HepG2 (cell line): ENCODE results near the gene TRIM28. TPM values are rescaled to one million over a fixed set of nuclear protein-coding genes. Genes with fewer than 3 reads are reported as not detected.
A peak's percentile ranks its signal among the peaks of the same experiment; 100 is the strongest.

Experiments
- BCL6 ChIP-seq: IDR thresholded peaks from 2 replicates; pipeline ENCODE4 v1.6.1; 2016; ENCODE audit warnings: missing genetic modification reagents, missing compliant biosample characterization
- GFI1 ChIP-seq: sonication (generic); formaldehyde crosslinking; IDR thresholded peaks from 2 replicates; pipeline ENCODE4 v1.5.0; 2020; ENCODE audit warnings: missing genetic modification reagents, mild to moderate bottlenecking, borderline replicate concordance
- HDAC1 ChIP-seq: sonication (generic); formaldehyde crosslinking; IDR thresholded peaks from 2 replicates; pipeline ENCODE4 v1.5.1; 2020; ENCODE audit warnings: mild to moderate bottlenecking, missing genetic modification reagents
- IKZF4 ChIP-seq: sonication (generic); formaldehyde crosslinking; IDR thresholded peaks from 2 replicates; pipeline ENCODE4 v1.5.1; 2020; ENCODE audit warnings: borderline replicate concordance, mild to moderate bottlenecking, low read depth, missing genetic modification reagents; ENCODE audit errors: not compliant biosample characterization
- KDM6A ChIP-seq: IDR thresholded peaks from 2 replicates; pipeline ENCODE4 v1.6.1; 2016; ENCODE audit warnings: low read depth
- MXD4 ChIP-seq: IDR thresholded peaks from 2 replicates; pipeline ENCODE4 v1.6.1; 2016; ENCODE audit warnings: mild to moderate bottlenecking, missing biosample characterization, missing genetic modification reagents
- NCOA2 ChIP-seq: sonication (generic); formaldehyde crosslinking; IDR thresholded peaks from 2 replicates; pipeline ENCODE4 v1.8.0; 2022; ENCODE audit warnings: inconsistent platforms
- RFXAP ChIP-seq: sonication (generic); formaldehyde crosslinking; IDR thresholded peaks from 2 replicates; pipeline ENCODE4 v1.4.0; 2020; ENCODE audit warnings: missing genetic modification reagents, borderline replicate concordance
- SNAPC2 ChIP-seq: sonication (generic); formaldehyde crosslinking; IDR thresholded peaks from 2 replicates; pipeline ENCODE4 v1.8.1; 2022; ENCODE audit warnings: mild to moderate bottlenecking, missing genetic modification reagents
- TCF7L2 ChIP-seq: IDR thresholded peaks from 2 replicates; pipeline ENCODE4 v1.6.1; 2011; ENCODE audit warnings: mild to moderate bottlenecking, low read depth, low read length, moderate library complexity
- ZNF24 ChIP-seq: fragments of 450-650 bp; IDR thresholded peaks from 2 replicates; pipeline ENCODE4 v1.6.1; 2017; ENCODE audit warnings: antibody characterized with exemption, mild to moderate bottlenecking
- ZNF3 ChIP-seq: IDR thresholded peaks from 2 replicates; pipeline ENCODE4 v1.7.0; 2017; ENCODE audit warnings: inconsistent platforms
- ZNF333 ChIP-seq: sonication (generic); formaldehyde crosslinking; IDR thresholded peaks from 2 replicates; pipeline ENCODE4 v1.4.0; 2020; ENCODE audit warnings: mild to moderate bottlenecking, missing genetic modification reagents, borderline replicate concordance
- ZNF446 ChIP-seq: sonication (generic); formaldehyde crosslinking; IDR thresholded peaks from 2 replicates; pipeline ENCODE4 v1.5.0; 2020; ENCODE audit warnings: mild to moderate bottlenecking, missing genetic modification reagents
- ZNF558 ChIP-seq: sonication (generic); formaldehyde crosslinking; IDR thresholded peaks from 2 replicates; pipeline ENCODE4 v1.9.0; 2022; ENCODE audit warnings: mild to moderate bottlenecking, missing genetic modification reagents, borderline replicate concordance
- ZNF740 ChIP-seq: sonication (generic); formaldehyde crosslinking; IDR thresholded peaks from 2 replicates; pipeline ENCODE4 v1.4.0; 2020; ENCODE audit warnings: missing genetic modification reagents
- ZNF784 ChIP-seq: sonication (generic); formaldehyde crosslinking; IDR thresholded peaks from 2 replicates; pipeline ENCODE4 v1.5.1; 2020; ENCODE audit warnings: missing genetic modification reagents, mild to moderate bottlenecking, borderline replicate concordance
- polyA plus RNA-seq, 8 experiments: library from polyadenylated mRNA; depleted of rRNA in 3 of 8; stranded (reverse) in 7 of 8; unstranded in 1 of 8; fragments of >200 nt; fragmentation: Illumina TruSeq in 4 of 8; extraction: Trizol in 4 of 8; gene quantifications; 2 replicates each; pipeline versions ENCODE4 v1.2.1 to v1.2.3, GENCODE V29; 2011 to 2016; ENCODE audit warnings: low read depth in 4 of 8, missing spikeins in 1 of 8, mixed read lengths in 1 of 8; ENCODE audit not compliant: insufficient read depth in 1 of 8
- total RNA-seq, 5 experiments: library from RNA; depleted of rRNA; stranded (reverse); fragments of >200 nt; fragmentation: Illumina TruSeq; extraction: Trizol; gene quantifications; 2 replicates each; pipeline ENCODE4 v1.2.3, GENCODE V29; 2016; ENCODE audit warnings: low read depth in 1 of 5
- TF ChIP-seq, protein P1 (sequence below): sonication (generic); formaldehyde crosslinking; conservative IDR thresholded peaks from 2 replicates; pipeline ENCODE4 v1.5.0; 2020; ENCODE audit warnings: missing genetic modification reagents
- TF ChIP-seq, protein P2 (sequence below): sonication (generic); formaldehyde crosslinking; IDR thresholded peaks from 2 replicates; pipeline ENCODE4; 2020; ENCODE audit warnings: missing genetic modification reagents, mild to moderate bottlenecking, borderline replicate concordance
- TF ChIP-seq, protein P3 (sequence below): sonication (generic); formaldehyde crosslinking; IDR thresholded peaks from 2 replicates; pipeline ENCODE4 v1.4.0; 2020; ENCODE audit warnings: missing genetic modification reagents
- TF ChIP-seq, protein P4 (sequence below): sonication (generic); formaldehyde crosslinking; IDR thresholded peaks from 2 replicates; pipeline ENCODE4 v1.4.0; 2020; ENCODE audit warnings: mild to moderate bottlenecking, missing genetic modification reagents

The TRIM28 gene
- total and polyA plus RNA-seq, 2 of the 13 experiments (the other 11 are each of a cell fraction or from before 2014, with no cell fraction given) = 361 to 439 TPM

GRCh38 chr19:58511353-58512208 is 32.3 kb upstream of the TRIM28 start, which contains the start of gene SLC27A5 (continued):
- TF ChIP-seq, protein P1, sequence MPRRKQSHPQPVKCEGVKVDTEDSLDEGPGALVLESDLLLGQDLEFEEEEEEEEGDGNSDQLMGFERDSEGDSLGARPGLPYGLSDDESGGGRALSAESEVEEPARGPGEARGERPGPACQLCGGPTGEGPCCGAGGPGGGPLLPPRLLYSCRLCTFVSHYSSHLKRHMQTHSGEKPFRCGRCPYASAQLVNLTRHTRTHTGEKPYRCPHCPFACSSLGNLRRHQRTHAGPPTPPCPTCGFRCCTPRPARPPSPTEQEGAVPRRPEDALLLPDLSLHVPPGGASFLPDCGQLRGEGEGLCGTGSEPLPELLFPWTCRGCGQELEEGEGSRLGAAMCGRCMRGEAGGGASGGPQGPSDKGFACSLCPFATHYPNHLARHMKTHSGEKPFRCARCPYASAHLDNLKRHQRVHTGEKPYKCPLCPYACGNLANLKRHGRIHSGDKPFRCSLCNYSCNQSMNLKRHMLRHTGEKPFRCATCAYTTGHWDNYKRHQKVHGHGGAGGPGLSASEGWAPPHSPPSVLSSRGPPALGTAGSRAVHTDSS = no peak
- TF ChIP-seq ZNF784 (CRISPR knock-in tag) (peak; percentile 79), TCF7L2 (no peak), ZNF24 (no peak), IKZF4 (peak; percentile 53), ZNF740 (CRISPR knock-in tag) (no peak; the same call in 1 of the 2 replicates), MXD4 (CRISPR knock-in tag) (no peak), NCOA2 (CRISPR knock-in tag) (peak; percentile 56; the same call in 1 of the 2 replicates), HDAC1 (CRISPR knock-in tag) (peak; percentile 74), ZNF558 (0 out of 2 replicates have a peak, but pooled peaks have one; percentile 2), SNAPC2 (no peak), ZNF446 (CRISPR knock-in tag) (no peak), KDM6A (peak; percentile 75; the same call in 1 of the 2 replicates), ZNF333 (CRISPR knock-in tag) (no peak), BCL6 (CRISPR knock-in tag) (peak; percentile 51; the same call in 1 of the 2 replicates), RFXAP (CRISPR knock-in tag) (peak; percentile 63; the same call in 1 of the 2 replicates), GFI1 (CRISPR knock-in tag) (peak; percentile 62; the same call in 1 of the 2 replicates), ZNF3 (CRISPR knock-in tag) (no peak)
- TF ChIP-seq, protein P2, sequence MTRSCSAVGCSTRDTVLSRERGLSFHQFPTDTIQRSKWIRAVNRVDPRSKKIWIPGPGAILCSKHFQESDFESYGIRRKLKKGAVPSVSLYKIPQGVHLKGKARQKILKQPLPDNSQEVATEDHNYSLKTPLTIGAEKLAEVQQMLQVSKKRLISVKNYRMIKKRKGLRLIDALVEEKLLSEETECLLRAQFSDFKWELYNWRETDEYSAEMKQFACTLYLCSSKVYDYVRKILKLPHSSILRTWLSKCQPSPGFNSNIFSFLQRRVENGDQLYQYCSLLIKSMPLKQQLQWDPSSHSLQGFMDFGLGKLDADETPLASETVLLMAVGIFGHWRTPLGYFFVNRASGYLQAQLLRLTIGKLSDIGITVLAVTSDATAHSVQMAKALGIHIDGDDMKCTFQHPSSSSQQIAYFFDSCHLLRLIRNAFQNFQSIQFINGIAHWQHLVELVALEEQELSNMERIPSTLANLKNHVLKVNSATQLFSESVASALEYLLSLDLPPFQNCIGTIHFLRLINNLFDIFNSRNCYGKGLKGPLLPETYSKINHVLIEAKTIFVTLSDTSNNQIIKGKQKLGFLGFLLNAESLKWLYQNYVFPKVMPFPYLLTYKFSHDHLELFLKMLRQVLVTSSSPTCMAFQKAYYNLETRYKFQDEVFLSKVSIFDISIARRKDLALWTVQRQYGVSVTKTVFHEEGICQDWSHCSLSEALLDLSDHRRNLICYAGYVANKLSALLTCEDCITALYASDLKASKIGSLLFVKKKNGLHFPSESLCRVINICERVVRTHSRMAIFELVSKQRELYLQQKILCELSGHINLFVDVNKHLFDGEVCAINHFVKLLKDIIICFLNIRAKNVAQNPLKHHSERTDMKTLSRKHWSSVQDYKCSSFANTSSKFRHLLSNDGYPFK (CRISPR knock-in tag) = peak; percentile 40; the same call in 1 of the 2 replicates
- TF ChIP-seq, protein P3, sequence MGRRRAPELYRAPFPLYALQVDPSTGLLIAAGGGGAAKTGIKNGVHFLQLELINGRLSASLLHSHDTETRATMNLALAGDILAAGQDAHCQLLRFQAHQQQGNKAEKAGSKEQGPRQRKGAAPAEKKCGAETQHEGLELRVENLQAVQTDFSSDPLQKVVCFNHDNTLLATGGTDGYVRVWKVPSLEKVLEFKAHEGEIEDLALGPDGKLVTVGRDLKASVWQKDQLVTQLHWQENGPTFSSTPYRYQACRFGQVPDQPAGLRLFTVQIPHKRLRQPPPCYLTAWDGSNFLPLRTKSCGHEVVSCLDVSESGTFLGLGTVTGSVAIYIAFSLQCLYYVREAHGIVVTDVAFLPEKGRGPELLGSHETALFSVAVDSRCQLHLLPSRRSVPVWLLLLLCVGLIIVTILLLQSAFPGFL (CRISPR knock-in tag) = no peak
- TF ChIP-seq, protein P4, sequence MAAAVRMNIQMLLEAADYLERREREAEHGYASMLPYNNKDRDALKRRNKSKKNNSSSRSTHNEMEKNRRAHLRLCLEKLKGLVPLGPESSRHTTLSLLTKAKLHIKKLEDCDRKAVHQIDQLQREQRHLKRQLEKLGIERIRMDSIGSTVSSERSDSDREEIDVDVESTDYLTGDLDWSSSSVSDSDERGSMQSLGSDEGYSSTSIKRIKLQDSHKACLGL (CRISPR knock-in tag) = 0 out of 2 replicates have a peak, but pooled peaks have one; percentile 69
